K562 (cell line): ENCODE measurements around the gene ZBTB20. TPM values are rescaled to one million over a fixed set of nuclear protein-coding genes. Genes with fewer than 3 reads are reported as not detected.
A peak's percentile ranks its signal among the peaks of the same experiment; 100 is the strongest.

Experiments used
- ATAC-seq: fragments of 200-7000 bp; cut with Tn5 transposase; 3 replicates; pipeline ENCODE4 v1.9.1; 2020; ENCODE audit warnings: moderate library complexity
- BruUV-seq: library from RNA; stranded (reverse); fragments of 400-500 nt; replicated peaks from 2 replicates; lab custom pipeline; 2021; lab: Mats Ljungman, UMichigan
- CTCF ChIA-PET: fragments of 300-600 bp; formaldehyde crosslinking; extraction: SDS; loops from one replicate; lab custom pipeline; 2021; ENCODE audit warnings: low intra/inter-chr PET ratio; lab: Yijun Ruan, JAX
- POLR2A ChIA-PET: fragments of 300-600, 350-650 bp; sonication (Branson Sonifier 250); formaldehyde crosslinking; extraction: SDS; loops from one replicate; lab custom pipeline; 2021; ENCODE audit warnings: antibody characterized with exemption, inconsistent platforms; lab: Yijun Ruan, JAX
- DNase-seq, 4 experiments: peaks; one replicate each; pipeline versions ENCODE4 v3.0.0 to v3.0.0-alpha.2; 2011 to 2018; ENCODE audit warnings: low spot score in 3 of 4, mixed read lengths in 3 of 4; ENCODE audit errors: extremely low read depth in 1 of 4
- FAIRE-seq: peaks from 2 replicates; lab custom pipeline; 2011; peaks lifted over from hg19 to GRCh38; lab: Jason Lieb, UNC
- H2AFZ ChIP-seq: 2 replicates; pipeline ENCODE4 v1.6.0; 2011; ENCODE audit warnings: low read depth, low read length, control low read depth, inconsistent platforms
- H3K27ac ChIP-seq: fragments of 200-600 bp; 3 replicates; pipeline ENCODE4 v1.8.0; 2011; ENCODE audit warnings: low read depth, mild to moderate bottlenecking, control low read depth, inconsistent platforms, low read length, moderate library complexity, mixed read lengths; ENCODE audit errors: extremely low read depth
- H3K27me3 ChIP-seq, 2 experiments: fragments of 300-600 bp in 1 of 2; 2 replicates in 1 of 2; 3 replicates in 1 of 2; pipeline versions ENCODE4 v1.6.0 to v1.8.0; 2011; ENCODE audit warnings: inconsistent platforms in 2 of 2, low read length in 2 of 2, mild to moderate bottlenecking in 1 of 2, mixed read lengths in 1 of 2, moderate library complexity in 1 of 2; ENCODE audit not compliant: control insufficient read depth in 2 of 2, insufficient read depth in 2 of 2
- H3K36me3 ChIP-seq: fragments of 300-600 bp; 3 replicates; pipeline ENCODE4 v1.8.0; 2011; ENCODE audit warnings: mild to moderate bottlenecking, low read length, inconsistent platforms; ENCODE audit not compliant: control insufficient read depth, insufficient read depth
- H3K4me1 ChIP-seq, 2 experiments: fragments of 200-600 bp in 1 of 2; replicated peaks in 1 of 2; 2 replicates in 1 of 2; 3 replicates in 1 of 2; pipeline versions ENCODE4 v1.5.1 to v1.8.0; 2011; ENCODE audit warnings: inconsistent platforms in 2 of 2, low read length in 2 of 2, mild to moderate bottlenecking in 1 of 2, mixed read lengths in 1 of 2, moderate library complexity in 1 of 2; ENCODE audit not compliant: control insufficient read depth in 2 of 2, insufficient read depth in 2 of 2
- H3K4me2 ChIP-seq: 2 replicates; pipeline ENCODE4 v1.6.1; 2011; ENCODE audit warnings: low read length, control low read depth, inconsistent platforms, mixed read lengths; ENCODE audit not compliant: insufficient read depth
- H3K4me3 ChIP-seq: fragments of 200-600 bp; sonication (generic), shearing (Covaris generic); 2 replicates; pipeline ENCODE4 v1.5.1; 2016; ENCODE audit warnings: control low read depth, inconsistent platforms
- H3K79me2 ChIP-seq: fragments of 200-600 bp; 3 replicates; pipeline ENCODE4 v1.8.0; 2011; ENCODE audit warnings: low read length, inconsistent platforms; ENCODE audit not compliant: control insufficient read depth, insufficient read depth
- H3K9ac ChIP-seq, 2 experiments: 2 replicates each; pipeline versions ENCODE4 v1.6.0 to v1.6.1; 2011; ENCODE audit warnings: low read depth in 2 of 2, low read length in 2 of 2, control low read depth in 1 of 2, inconsistent platforms in 1 of 2, mild to moderate bottlenecking in 1 of 2, mixed read lengths in 1 of 2; ENCODE audit not compliant: insufficient read depth in 1 of 2
- H3K9me1 ChIP-seq: one replicate; pipeline ENCODE4 v1.6.0; 2011; ENCODE audit warnings: inconsistent platforms, mild to moderate bottlenecking, low read length, moderate library complexity; ENCODE audit not compliant: control insufficient read depth, insufficient read depth
- H3K9me3 ChIP-seq: replicated peaks from 2 replicates; pipeline ENCODE4 v1.5.1; 2011; ENCODE audit warnings: low read depth, low read length, inconsistent platforms; ENCODE audit not compliant: control insufficient read depth, insufficient read depth
- H4K20me1 ChIP-seq: replicated peaks from 2 replicates; pipeline ENCODE4 v1.6.1; 2011; ENCODE audit warnings: low read length, inconsistent platforms, mixed read lengths; ENCODE audit not compliant: control insufficient read depth, insufficient read depth
- ATF7 ChIP-seq: fragments of 450-650 bp; IDR thresholded peaks from 2 replicates; pipeline ENCODE4 v1.7.1; 2014; ENCODE audit warnings: mild to moderate bottlenecking, moderate library complexity
- BCL6 ChIP-seq: fragments of 250-450 bp; sonication (Bioruptor Pico); IDR thresholded peaks from 2 replicates; pipeline ENCODE4 v1.4.0; 2020
- HNRNPK ChIP-seq: fragments of 200-400 bp; formaldehyde crosslinking; IDR thresholded peaks from one replicate; pipeline ENCODE4 v1.6.1; 2018; ENCODE audit warnings: mild to moderate bottlenecking, low read depth, low read length; ENCODE audit not compliant: poor library complexity, severe bottlenecking
- KLF13 ChIP-seq: fragments of 450-650 bp; IDR thresholded peaks from 2 replicates; pipeline ENCODE4 v1.6.1; 2016; ENCODE audit warnings: missing genetic modification characterization, low read depth, mild to moderate bottlenecking, missing compliant biosample characterization, moderate library complexity, borderline replicate concordance
- RBM15 ChIP-seq: fragments of 200-400 bp; formaldehyde crosslinking; IDR thresholded peaks from 2 replicates; pipeline ENCODE4 v1.6.1; 2018; ENCODE audit warnings: mild to moderate bottlenecking, low read length, moderate library complexity; ENCODE audit not compliant: insufficient read depth
- SMARCE1 ChIP-seq: fragments of 450-650 bp; IDR thresholded peaks from 2 replicates; pipeline ENCODE4 v1.7.1; 2016; ENCODE audit warnings: mild to moderate bottlenecking
- SRSF1 ChIP-seq: fragments of 200-400 bp; formaldehyde crosslinking; IDR thresholded peaks from 2 replicates; pipeline ENCODE4 v1.6.1; 2017; ENCODE audit warnings: mild to moderate bottlenecking, low read depth, low read length, moderate library complexity
- ZNF444 ChIP-seq: fragments of 250-450 bp; sonication (Bioruptor Pico); IDR thresholded peaks from 2 replicates; pipeline ENCODE4 v1.4.0; 2020; ENCODE audit warnings: mild to moderate bottlenecking, moderate library complexity
- ZNF589 ChIP-seq: fragments of 200-800 bp; sonication (Bioruptor generic); IDR thresholded peaks from 2 replicates; pipeline ENCODE4 v1.6.1; 2016; ENCODE audit warnings: low read depth, missing genetic modification characterization, missing compliant biosample characterization
- WGBS: fragments of 100-300 bp; shearing (Covaris generic); methylation state at CpG from one replicate; pipeline ENCODE4 v1.1.6; 2016; ENCODE audit warnings: low coverage, mixed read lengths; ENCODE audit not compliant: insufficient coverage; ENCODE audit errors: missing lambda C conversion rate; 5-methylcytosine and 5-hydroxymethylcytosine counted together
- in situ Hi-C: fragments of 300-500 bp; cut with MboI; formaldehyde crosslinking; loops from 4 replicates; pipeline ENCODE4 v1.15.0; 2018; ENCODE audit warnings: inconsistent platforms, mixed read lengths
- intact Hi-C: fragments of 100-400 bp; cut with micrococcal nuclease; formaldehyde crosslinking; loops from 2 replicates; pipeline ENCODE4 v1.14.2; 2022
- polyA plus RNA-seq, 8 experiments: library from polyadenylated mRNA; depleted of rRNA in 4 of 8; stranded (reverse) in 5 of 8; unstranded in 3 of 8; fragments of >200 nt; fragmentation: Nextera tagmentation in 2 of 8; fragmentation: Illumina TruSeq in 1 of 8; extraction: Ambion mirVana in 2 of 8; extraction: Trizol in 1 of 8; gene quantifications; 2 replicates each; pipeline versions ENCODE4 v1.2.1 to v1.2.3, GENCODE V29; 2011 to 2014; ENCODE audit warnings: inconsistent platforms in 1 of 8, missing spikeins in 1 of 8
- total RNA-seq, 7 experiments: library from RNA; depleted of rRNA in 6 of 7; stranded (reverse); fragments of >200 nt in 6 of 7; fragmentation: Illumina TruSeq in 2 of 7; extraction: Trizol in 2 of 7; gene quantifications; 2 replicates each; pipeline versions ENCODE4 v1.2.1 to v1.2.3, GENCODE V29; 2011 to 2021; ENCODE audit warnings: low replicate concordance in 1 of 7
- TF ChIP-seq, protein P1 (sequence below): sonication (generic); IDR thresholded peaks from 2 replicates; pipeline ENCODE4 v1.6.1; 2016
- TF ChIP-seq, protein P2 (sequence below): fragments of 450-650 bp; IDR thresholded peaks from 2 replicates; pipeline ENCODE4 v1.7.0; 2016; ENCODE audit warnings: borderline replicate concordance
- TF ChIP-seq, protein P3 (sequence below): fragments of 250-450 bp; sonication (Bioruptor Pico); IDR thresholded peaks from 2 replicates; pipeline ENCODE4 v1.4.0; 2020; ENCODE audit warnings: mild to moderate bottlenecking, moderate library complexity, borderline replicate concordance

Gene ZBTB20
- total and polyA plus RNA-seq, 9 of the 15 experiments (the other 6 are each of a cell fraction or from before 2014, with no cell fraction given) = 0.17 to 1.7 (median 0.45) TPM

DNA sequence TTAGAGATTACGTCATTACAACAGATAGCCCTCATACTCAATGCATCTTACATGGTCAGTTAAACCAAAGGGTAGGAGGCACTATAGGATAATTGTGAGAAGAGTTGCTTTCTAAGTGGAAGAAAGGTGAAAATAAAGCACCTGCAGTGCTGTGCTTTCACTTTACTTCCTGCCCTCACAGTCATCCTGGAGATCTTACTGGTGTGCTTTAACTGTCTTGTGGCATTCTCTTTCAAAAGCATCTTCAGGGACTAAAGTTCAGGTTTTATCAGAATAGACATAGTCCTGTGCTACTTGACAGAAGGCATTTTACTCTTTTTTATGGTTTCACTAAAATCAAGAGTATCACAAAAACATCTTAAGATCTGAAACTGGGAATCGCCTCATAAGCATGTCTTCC is 286.6 kb downstream of the ZBTB20 start:
- FAIRE-seq (no peak), ATAC-seq (no peak), DNase-seq (no peak)
- CTCF ChIA-PET = no interaction called here
- no peak overlapping the region for H3K4me3 ChIP-seq
- H2AFZ ChIP-seq = no peak overlapping the region
- H4K20me1 ChIP-seq = no peaks in the 10 kb centered on the region
- no TSS peak for BruUV-seq
- H3K4me2 ChIP-seq = no peak overlapping the region
- in situ Hi-C loops = no loop called here
- intact Hi-C loops = no loop called here
- no peaks in the 10 kb centered on the region for H3K27me3 ChIP-seq
- TF ChIP-seq BCL6 (no peak), ZNF444 (CRISPR knock-in tag) (no peak), RBM15 (no peak), ATF7 (peak; percentile 22; the same call in 1 of the 2 replicates), ZNF589 (no peak)
- H3K9me1 ChIP-seq = no peaks in the 10 kb centered on the region
- POLR2A ChIA-PET = no interaction called here
- H3K36me3 ChIP-seq = no peaks in the 10 kb centered on the region
- H3K9ac ChIP-seq = no peak overlapping the region
- no peaks in the 10 kb centered on the region for H3K9me3 ChIP-seq
- WGBS = 27% methylated on average over 2 of the region's 2 CpGs
- no peaks in the 10 kb centered on the region for H3K79me2 ChIP-seq
- no peak overlapping the region for H3K27ac ChIP-seq
- H3K4me1 ChIP-seq = no peaks in the 10 kb centered on the region

DNA sequence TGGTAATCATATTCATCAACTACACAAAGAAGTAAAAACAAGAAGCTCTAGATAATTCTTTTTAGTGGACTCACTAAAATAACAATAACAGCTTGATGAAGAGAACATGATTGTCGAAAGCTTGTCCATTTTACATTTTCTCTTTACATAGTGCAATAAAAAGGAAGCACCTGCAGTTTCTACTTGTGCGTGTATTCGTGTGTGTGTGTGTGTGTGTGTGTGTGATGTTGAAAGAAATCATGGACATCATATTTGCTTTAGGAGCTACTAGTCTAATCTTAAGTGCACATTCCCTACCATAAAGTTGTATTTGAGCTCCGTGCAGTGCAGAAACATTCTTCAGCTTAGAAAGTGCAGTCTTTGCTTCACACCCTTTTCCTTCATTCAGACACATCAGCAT is 288.8 kb downstream of the ZBTB20 start:
- H3K4me3 ChIP-seq = no peak overlapping the region
- no peak overlapping the region for H3K9ac ChIP-seq
- H3K27ac ChIP-seq = no peak overlapping the region
- H2AFZ ChIP-seq = no peak overlapping the region
- H3K36me3 ChIP-seq = no peaks in the 10 kb centered on the region
- H3K4me2 ChIP-seq = no peak overlapping the region
- in situ Hi-C loops = no loop called here
- ATAC-seq (no peak), FAIRE-seq (no peak), DNase-seq (no peak)
- ChIA-PET POLR2A (no interaction called here), CTCF (no interaction called here)
- H3K4me1 ChIP-seq = no peaks in the 10 kb centered on the region
- H4K20me1 ChIP-seq = no peaks in the 10 kb centered on the region
- no peaks in the 10 kb centered on the region for H3K79me2 ChIP-seq
- WGBS = 45% methylated on average over 4 of the region's 4 CpGs
- TF ChIP-seq, protein P1, sequence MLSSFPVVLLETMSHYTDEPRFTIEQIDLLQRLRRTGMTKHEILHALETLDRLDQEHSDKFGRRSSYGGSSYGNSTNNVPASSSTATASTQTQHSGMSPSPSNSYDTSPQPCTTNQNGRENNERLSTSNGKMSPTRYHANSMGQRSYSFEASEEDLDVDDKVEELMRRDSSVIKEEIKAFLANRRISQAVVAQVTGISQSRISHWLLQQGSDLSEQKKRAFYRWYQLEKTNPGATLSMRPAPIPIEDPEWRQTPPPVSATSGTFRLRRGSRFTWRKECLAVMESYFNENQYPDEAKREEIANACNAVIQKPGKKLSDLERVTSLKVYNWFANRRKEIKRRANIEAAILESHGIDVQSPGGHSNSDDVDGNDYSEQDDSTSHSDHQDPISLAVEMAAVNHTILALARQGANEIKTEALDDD = no peak
- TF ChIP-seq SMARCE1 (no peak), KLF13 (tag) (no peak), SRSF1 (no peak), HNRNPK (no peak)
- TF ChIP-seq, protein P2, sequence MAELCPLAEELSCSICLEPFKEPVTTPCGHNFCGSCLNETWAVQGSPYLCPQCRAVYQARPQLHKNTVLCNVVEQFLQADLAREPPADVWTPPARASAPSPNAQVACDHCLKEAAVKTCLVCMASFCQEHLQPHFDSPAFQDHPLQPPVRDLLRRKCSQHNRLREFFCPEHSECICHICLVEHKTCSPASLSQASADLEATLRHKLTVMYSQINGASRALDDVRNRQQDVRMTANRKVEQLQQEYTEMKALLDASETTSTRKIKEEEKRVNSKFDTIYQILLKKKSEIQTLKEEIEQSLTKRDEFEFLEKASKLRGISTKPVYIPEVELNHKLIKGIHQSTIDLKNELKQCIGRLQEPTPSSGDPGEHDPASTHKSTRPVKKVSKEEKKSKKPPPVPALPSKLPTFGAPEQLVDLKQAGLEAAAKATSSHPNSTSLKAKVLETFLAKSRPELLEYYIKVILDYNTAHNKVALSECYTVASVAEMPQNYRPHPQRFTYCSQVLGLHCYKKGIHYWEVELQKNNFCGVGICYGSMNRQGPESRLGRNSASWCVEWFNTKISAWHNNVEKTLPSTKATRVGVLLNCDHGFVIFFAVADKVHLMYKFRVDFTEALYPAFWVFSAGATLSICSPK = no peak
- TF ChIP-seq, protein P3, sequence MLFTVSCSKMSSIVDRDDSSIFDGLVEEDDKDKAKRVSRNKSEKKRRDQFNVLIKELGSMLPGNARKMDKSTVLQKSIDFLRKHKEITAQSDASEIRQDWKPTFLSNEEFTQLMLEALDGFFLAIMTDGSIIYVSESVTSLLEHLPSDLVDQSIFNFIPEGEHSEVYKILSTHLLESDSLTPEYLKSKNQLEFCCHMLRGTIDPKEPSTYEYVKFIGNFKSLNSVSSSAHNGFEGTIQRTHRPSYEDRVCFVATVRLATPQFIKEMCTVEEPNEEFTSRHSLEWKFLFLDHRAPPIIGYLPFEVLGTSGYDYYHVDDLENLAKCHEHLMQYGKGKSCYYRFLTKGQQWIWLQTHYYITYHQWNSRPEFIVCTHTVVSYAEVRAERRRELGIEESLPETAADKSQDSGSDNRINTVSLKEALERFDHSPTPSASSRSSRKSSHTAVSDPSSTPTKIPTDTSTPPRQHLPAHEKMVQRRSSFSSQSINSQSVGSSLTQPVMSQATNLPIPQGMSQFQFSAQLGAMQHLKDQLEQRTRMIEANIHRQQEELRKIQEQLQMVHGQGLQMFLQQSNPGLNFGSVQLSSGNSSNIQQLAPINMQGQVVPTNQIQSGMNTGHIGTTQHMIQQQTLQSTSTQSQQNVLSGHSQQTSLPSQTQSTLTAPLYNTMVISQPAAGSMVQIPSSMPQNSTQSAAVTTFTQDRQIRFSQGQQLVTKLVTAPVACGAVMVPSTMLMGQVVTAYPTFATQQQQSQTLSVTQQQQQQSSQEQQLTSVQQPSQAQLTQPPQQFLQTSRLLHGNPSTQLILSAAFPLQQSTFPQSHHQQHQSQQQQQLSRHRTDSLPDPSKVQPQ (CRISPR knock-in tag) = no peak
- no peaks in the 10 kb centered on the region for H3K27me3 ChIP-seq
- no peaks in the 10 kb centered on the region for H3K9me1 ChIP-seq
- intact Hi-C loops = no loop called here
- H3K9me3 ChIP-seq = no peaks in the 10 kb centered on the region
- no TSS peak for BruUV-seq
